Activated CD4-positive, alpha-beta T cell treated with anti-CD3 and anti-CD28 coated beads, Interleukin-2, amount 50 U/mL, for 4 hours (primary cell): ENCODE data around the gene MICU2.
"Not testable (repeated sequence)": the region's sequence is repeated elsewhere in the genome, so short reads cannot be mapped to it uniquely, and the experiment has no call there.

Experiments
- DNase-seq, 2 experiments: peaks; one replicate each; pipeline ENCODE4 v3.0.0-alpha.2; 2020

MICU2 gene

DNA sequence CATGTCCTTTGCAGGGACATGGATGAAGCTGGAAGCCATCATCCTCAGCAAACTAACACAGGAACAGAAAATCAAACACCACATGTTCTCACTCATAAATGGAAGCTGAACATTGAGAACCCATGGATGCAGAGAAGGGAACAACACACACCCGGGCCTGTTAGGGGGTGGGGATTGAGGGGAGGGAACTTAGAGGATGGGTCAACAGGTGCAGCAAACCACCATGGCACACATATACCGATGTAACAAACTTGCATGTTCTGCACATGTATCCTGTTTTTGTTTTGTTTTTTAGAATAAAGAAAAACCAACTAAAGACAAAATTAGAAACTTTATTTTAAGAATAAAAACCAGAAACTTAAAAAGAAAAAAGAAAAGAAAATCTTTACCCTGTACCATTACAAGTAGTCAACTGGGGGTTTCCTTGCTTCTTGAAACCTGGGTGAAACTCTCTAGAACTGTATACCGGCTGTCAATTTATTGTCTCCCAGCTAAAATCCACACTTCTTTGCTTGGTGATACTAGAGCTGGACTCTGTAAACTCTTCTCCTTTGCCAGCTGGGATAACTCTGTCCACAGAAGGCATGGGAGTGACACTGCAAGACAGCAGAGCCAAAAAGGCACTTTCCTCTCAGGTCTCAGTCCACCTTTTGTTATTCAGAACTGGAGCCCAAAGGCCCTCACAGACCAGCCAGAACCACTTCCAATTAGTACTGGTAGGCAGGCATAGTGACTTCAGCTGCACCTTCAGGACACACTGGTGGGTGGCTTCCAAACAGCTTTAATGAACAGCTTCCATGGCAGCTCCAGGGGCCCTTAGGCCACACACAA, 9.0 kb downstream of the MICU2 start:
- DNase-seq, result no peak

GRCh38 chr13:21590665-21591456, 13.1 kb downstream of the MICU2 start:
- not testable (repeated sequence) for DNase-seq

DNA sequence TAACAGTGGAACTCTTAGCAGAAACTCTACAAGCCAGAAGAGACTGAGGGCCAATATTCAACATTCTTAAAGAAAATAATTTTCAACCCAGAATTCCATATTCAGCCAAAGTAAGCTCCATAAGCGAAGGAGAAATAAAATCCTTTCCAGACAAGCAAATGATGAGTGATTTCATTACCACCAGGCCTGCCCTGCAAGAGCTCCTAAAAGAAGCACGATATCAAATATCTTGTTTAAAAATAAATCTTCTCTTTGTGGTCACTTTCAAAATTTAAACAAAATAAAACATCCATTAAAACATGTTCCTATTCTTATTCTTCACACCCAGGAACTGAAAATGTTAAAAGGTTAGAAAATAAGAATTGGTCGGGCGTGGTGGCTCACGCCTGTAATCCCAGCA, 13.7 kb downstream of the MICU2 start:
- no peak for DNase-seq

- not testable (repeated sequence) for DNase-seq
These were observed 14.5 kb downstream of the MICU2 start for GRCh38 chr13:21589510-21589909.

- DNase-seq, result not testable (repeated sequence)
These were observed 15.6 kb downstream of the MICU2 start for GRCh38 chr13:21588411-21588810.

DNA sequence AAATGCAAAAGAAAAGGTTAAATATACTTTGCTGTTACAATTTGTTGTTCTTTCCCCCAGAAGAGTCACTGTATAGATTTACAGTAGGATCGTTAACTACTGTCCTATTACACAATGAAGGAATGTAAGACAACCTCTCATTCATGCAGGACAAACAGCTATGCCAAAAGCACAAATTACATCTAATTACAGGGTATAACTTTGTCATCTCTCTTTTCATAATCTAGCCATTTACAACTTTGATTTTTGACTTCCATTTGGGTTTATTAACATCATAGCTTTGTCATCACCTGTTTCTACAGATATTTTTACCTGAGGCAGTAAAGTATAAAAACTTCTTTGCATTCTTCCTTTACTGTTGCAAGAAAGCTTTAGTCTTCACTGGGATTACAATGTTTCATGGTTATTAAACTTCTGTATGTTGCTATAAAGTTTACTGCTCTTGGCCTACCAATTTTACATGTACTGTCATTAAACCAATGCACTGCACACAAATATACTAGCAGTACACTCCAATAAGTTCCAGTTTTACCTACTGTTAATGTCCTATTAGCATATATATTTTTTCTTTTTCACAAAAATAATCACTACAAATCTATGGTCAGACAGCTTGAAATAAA, 18.9 kb downstream of the MICU2 start:
- DNase-seq, result no peak

- no peak for DNase-seq
These were observed 20.5 kb downstream of the MICU2 start for GRCh38 chr13:21583478-21583877.

DNA sequence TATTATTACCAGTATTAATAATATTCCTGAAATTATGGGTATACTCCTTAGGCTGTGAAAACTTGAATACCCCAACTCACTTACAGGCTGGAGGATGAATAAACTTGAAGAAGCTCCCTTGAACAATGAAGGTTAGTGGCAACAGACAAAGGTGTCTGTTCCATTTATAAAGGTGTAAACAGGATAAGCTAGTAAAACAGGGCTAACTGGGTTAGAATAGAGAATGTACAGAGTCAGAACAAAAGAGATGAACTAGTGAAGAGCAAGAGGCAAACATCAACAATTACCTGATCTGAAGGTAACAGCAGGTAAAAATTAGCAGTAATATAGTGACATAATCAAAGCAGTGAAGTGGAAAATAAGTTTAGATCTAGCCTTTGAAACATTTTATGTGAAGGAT, 23.2 kb downstream of the MICU2 start:
- no peak for DNase-seq

GRCh38 chr13:21579754-21580316, 24.1 kb downstream of the MICU2 start:
- DNase-seq, result no peak

DNA sequence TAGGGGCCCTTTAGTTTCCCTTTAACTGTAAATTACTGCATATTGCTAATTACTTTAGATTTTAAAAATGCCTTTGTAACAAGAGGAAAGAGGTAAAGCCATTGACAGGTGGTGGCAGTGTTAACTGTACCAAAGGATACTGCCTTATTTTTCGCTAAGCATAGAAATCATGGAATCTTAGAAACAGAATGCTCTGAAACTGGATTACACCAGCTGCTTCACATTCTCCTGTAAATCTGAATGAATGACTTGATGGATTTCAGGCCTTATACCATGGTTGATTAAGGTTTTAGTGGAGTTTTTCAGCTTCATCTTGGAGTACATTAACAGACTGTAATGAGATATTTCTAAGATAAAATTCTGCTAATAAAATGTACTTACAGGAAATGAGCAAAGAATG, 25.2 kb downstream of the MICU2 start:
- DNase-seq, result no peak

DNA sequence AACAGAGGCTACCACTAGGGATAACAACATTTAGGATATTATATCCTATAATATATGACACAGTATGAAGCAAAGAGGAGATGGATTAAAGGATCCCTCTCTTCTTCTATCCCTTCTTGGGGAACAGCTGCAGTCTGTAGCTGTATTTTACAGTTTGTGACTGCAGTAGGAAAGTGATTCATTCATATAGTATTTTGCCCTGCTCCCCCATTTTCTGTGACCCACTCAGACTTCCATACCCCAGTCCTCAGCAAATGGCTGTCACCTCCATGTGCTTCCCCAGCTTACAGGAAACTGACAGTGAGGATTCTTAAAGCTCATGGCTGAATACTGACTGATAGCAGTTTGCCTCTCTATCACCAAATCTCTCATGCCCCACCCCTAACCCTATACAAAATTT, 27.5 kb downstream of the MICU2 start:
- no peak for DNase-seq

DNA sequence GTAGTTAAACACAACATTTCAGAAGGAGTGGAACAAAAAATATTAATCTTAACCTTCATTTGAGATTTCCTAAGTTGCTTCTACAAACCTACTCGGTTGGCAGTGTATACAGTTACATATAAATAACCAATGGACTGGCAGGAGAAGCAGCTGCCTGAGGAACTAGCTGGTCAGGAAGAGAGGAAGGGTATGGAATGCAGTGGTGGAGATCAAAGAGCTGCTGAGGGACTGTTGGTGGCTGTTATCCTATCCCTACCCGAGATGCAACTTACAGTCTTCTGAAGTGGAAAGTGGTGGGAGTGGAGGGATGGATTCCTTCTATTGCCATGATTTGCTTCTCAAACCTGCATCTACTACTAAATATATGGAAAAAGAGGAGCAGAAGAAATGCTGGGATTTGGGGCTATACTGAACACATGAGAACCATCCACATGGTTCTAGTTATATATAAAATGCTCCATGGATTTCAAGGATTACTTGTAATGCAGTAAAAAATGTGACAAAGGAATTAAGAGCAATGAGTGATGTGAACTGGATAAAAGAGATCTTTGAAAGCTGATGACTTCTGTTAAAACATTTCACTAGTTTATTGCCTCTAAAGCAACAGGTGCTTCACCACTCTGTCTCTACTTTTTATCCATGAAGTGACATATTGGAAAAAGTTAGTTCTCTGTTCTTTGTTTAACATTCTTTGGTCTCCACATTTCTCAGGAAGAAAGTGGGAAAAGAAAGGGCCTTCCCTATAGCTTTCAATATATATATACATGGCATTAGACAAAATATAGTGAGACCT, 29.9 kb downstream of the MICU2 start:
- no peak for DNase-seq

GRCh38 chr13:21569686-21570085, 34.3 kb downstream of the MICU2 start:
- no peak for DNase-seq

DNA sequence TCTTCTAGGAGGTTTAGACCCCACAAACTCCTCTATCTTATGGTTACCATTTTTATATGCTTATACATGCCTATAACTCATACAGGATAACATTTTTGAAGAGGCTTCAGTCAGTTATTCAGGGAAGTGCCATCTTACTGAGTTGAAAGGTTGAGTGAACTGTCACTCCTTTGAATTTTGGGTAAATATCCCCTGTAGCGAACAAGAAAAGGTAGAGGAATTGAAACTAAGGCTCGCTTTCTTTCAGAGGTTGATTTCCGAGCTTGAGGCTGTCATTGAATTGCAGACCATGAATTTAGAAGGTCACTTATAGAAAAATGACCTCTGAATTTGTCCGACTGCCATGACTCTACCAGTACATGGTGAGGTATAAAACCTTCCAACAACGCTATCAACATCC, 35.1 kb downstream of the MICU2 start:
- no peak for DNase-seq

DNA sequence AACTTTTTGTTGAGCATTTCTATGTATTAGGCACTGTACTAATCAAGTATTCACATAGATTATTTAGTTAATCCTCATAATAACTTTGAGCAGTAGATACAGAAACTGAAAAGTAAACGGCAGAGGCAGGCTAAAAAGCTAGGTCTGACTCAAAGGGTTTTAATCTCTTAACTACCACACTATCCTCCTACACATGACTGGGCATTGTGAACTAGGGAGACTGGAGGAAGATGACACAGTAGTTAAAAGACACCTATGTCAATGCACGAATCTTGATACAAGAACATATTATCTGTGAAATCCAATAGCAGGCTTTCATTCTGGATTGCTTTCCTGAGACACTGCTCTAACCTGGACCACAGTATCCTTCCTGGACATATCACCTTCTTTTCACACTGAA, 36.3 kb downstream of the MICU2 start:
- no peak for DNase-seq

DNA sequence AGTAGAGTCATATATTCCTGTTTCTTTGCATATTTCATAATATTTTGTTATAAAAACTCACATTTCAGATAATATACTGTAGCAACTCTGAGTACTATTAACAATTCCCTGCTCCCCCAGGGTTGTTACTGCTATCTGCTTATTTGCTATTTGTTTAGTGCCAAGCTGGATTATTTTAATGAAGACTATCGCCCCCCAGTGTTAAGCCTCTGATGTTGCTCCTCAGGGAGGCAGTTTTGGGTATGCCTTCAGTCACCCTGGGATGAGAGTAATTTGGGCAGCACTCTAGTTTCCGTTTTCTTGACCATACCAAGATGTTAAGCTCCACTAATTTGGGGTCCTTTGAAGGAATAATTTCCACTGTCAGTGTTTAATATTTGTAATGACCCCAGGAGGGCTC, 46.0 kb downstream of the MICU2 start:
- no peak for DNase-seq

GRCh38 chr13:21556051-21556450, 47.9 kb downstream of the MICU2 start:
- DNase-seq, result no peak

- DNase-seq, result not testable (repeated sequence)
These were observed 50.7 kb downstream of the MICU2 start for GRCh38 chr13:21553261-21553660.

DNA sequence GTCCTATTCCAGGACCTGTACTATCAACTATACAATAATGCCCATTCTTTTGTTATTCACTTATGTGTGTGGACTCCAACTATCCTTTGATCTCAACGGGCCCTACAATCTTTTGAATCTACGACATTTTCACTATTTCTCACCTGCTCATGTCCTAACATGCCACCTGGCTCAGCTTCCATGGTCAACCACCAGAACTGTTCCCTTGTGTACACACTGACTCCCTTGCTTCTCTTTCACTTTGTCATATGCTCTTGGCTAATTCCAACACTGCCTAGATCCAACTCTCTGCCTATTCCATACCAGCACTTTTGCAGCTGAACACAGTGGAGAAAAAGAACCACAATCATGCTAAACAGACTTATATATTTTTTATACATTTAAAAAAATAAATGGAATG, 53.1 kb downstream of the MICU2 start:
- no peak for DNase-seq

GRCh38 chr13:21549633-21550032, 54.3 kb downstream of the MICU2 start:
- DNase-seq, result no peak

DNA sequence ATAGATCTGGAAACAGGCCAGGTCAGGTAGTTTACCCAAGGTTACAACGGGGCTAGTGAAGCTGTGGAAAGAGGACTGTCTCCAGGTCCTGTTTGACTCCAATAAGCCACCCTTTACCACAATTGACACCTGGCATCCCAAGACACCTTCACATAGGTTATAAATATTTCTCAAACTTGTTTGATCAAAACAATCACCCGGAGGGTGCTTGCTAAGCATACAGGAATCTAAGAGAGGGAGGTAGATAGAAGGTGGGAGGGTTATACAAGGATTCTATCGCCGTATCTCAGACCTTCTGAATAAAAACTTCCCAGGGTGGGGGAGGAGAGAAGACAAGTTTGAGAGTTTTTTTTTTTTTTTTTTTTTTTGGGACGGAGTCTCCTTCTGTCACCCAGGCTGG, 55.4 kb downstream of the MICU2 start:
- no peak for DNase-seq

DNA sequence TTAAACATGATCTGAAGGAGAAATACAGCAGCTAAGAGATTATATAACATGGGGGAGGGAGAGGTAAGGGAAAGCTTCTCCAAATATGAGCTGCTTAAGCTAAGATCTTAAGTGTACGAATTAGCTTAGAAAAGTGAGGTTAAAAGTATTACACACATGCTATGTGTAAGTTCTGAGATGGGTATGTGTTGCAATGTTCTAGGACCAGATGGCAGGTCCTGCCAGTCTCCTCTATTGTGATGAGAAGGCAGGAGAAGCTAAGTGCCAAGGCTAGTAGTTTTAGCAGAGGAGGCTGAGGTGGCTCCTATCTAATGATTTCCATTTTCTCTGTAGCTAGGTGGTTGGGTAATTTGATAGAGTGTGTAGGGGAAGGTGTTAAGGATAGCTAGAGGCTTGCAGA, 57.6 kb downstream of the MICU2 start:
- DNase-seq, result no peak

GRCh38 chr13:21544515-21544914, 59.5 kb downstream of the MICU2 start:
- DNase-seq, result no peak
